ENCODE data around the gene ATP1B3.

DNA sequence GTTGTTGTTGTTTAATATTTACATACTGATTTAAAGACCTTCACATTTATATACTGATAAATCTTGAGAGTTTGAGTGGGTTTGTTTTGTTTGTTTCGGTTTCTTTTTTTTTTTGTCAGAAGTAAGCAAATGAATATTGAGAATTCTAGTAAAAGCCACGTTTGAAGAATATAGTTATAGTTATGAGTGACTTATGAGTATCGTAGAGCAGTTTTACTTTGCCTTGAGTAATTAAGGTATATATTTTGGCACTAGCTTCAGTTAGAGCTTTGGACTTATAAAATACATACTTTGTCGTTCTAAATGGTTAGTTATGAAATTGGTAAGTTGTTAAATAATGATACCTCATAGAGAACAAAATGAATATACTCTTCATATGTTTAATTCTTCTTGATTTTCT, 27.8 kb downstream of the ATP1B3 start:
- TF ChIP-seq, protein P1, sequence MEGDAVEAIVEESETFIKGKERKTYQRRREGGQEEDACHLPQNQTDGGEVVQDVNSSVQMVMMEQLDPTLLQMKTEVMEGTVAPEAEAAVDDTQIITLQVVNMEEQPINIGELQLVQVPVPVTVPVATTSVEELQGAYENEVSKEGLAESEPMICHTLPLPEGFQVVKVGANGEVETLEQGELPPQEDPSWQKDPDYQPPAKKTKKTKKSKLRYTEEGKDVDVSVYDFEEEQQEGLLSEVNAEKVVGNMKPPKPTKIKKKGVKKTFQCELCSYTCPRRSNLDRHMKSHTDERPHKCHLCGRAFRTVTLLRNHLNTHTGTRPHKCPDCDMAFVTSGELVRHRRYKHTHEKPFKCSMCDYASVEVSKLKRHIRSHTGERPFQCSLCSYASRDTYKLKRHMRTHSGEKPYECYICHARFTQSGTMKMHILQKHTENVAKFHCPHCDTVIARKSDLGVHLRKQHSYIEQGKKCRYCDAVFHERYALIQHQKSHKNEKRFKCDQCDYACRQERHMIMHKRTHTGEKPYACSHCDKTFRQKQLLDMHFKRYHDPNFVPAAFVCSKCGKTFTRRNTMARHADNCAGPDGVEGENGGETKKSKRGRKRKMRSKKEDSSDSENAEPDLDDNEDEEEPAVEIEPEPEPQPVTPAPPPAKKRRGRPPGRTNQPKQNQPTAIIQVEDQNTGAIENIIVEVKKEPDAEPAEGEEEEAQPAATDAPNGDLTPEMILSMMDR (IDR thresholded peaks at IDR 0.05; ENCODE audit: low read length), result no peak
- no peak for TF ChIP-seq EZH2phosphoT487 (IDR thresholded peaks at IDR 0.05; ENCODE audit: low read length)
- TF ChIP-seq EZH2 (optimal IDR thresholded peaks at IDR 0.05; ENCODE audit: low read depth, low read length), result no peak
